OCI-LY7 (cell line): ENCODE results near the gene ITM2C.

ENCODE experiments used
- CTCF ChIP-seq: fragments of 200-600 bp; sonication (generic); conservative IDR thresholded peaks from 2 replicates; pipeline ENCODE4 v1.5.1; 2014; ENCODE audit warnings: mild to moderate bottlenecking, antibody characterized with exemption, low read length, moderate library complexity, mixed read lengths
- EZH2phosphoT487 ChIP-seq: fragments of 200-600 bp; sonication (generic); IDR thresholded peaks from 2 replicates; pipeline ENCODE4 v1.6.1; 2018; ENCODE audit warnings: low read depth, borderline replicate concordance, mild to moderate bottlenecking, mixed run types, antibody characterized with exemption, low read length, moderate library complexity, mixed read lengths

DNA sequence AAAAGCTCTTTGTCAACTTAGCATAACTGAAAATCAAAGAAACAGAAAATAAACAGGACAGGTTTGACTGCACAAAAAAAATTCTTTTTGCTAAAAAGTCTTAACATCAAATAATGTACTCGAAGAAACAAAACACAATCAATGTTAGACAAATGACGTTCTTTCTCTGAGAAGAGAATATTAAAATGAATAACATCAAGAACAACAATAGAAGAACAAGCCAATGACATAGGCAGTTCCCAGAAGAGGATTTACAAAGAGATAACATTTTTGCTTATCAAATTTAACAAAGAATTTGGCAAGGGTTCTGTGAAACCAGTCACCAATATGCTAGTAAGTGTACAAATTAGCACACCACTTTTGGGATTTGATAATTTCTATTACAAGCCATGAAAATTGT, 54.5 kb downstream of the ITM2C start:
- no peak for TF ChIP-seq CTCF
- no peak for TF ChIP-seq EZH2phosphoT487
